Nucleus accumbens (tissue), 56 donors: Measurements from ENCODE around the gene ARHGAP40.

ENCODE experiments used
- DNase-seq, 56 donors: peaks; one replicate each; lab custom pipeline; 2025; lab: John Stamatoyannopoulos, UW

The ARHGAP40 gene

DNA sequence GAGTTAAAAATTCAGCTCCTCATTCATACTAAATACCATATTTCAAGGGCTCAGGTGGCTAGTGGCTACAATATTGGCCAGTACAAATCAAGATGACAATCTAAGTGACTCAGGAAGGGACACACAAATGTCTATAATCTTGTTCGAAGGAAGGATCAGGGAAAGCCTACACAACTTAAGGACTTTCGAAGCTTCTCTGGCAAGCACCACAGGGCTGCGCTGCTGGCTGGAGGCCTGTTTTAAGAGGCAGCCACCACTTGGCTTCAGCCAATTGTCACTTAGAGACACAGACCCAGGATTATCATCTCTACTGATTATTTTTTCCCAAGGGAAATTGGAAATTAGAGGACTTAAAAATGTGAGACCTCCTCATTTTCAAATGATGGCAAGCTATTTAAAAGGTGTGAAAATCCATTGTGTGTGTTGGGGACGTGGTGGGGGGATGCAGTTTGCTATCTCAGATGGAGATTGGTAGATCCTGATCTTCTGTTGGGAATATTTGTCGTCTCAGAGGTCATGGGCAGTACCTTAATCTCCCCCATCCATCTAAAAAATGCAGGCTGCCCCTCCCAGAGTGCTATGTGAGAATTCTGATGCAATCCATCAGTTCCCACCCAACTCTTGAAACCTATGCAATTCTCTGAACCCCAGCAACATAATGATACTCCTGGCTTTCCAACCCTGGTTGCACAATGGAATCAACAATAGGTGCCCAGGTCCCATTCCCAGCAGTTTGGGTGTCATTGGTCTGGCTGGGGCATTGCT lies 11.3 kb downstream of the ARHGAP40 start:
- DNase-seq: no peak

DNA sequence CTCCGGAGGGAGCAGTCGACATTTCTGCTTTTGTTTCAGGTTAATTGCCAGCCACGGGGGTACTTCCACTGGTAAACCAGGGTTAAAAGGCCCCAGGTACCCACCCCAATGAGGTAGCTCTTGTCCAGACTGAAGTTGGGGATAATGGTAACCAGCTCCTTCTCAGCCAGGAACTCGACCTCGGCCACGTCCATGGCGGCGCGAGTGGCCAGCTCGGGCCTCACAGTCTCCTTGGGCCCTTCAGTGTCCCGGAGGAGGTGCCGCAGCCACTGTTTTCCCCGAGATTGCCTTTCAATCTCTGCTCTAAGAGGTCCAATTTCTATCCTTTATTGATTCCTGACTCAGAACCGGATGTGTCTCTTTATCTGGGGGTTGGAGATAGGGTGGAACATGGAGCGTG lies 13.7 kb downstream of the ARHGAP40 start:
- no peak for DNase-seq

GRCh38 chr20:38616457-38616856 lies 14.8 kb downstream of the ARHGAP40 start:
- DNase-seq: no peak

- no peak for DNase-seq
Measured at GRCh38 chr20:38617011-38617829, 15.6 kb downstream of the ARHGAP40 start.

- DNase-seq: no peak
Measured at GRCh38 chr20:38617830-38618196, 16.2 kb downstream of the ARHGAP40 start.

- DNase-seq: no peak
Measured at GRCh38 chr20:38620441-38620840, 18.8 kb downstream of the ARHGAP40 start.

DNA sequence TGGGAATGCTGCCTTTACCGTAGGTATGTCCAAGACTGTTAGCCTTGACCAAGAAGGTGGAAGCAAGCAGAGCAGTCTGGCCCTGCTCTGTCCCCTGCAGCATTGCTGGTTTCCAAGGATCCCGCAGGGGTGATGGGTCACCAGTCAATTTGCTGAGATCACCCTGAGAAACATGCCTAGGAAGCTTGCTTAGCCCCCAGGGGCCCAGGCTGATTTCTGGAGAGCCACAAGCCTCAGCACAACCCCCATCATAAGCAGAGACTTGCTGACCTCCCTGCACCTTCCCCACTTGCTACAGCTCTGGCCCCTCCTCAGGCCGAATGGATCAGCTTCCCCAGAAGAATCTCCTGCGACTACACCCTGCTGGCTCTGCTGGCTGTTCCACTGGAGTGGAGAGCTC lies 21.5 kb downstream of the ARHGAP40 start:
- no peak for DNase-seq

GRCh38 chr20:38624084-38624483 lies 22.5 kb downstream of the ARHGAP40 start:
- DNase-seq: no peak

- DNase-seq: no peak
Measured at GRCh38 chr20:38625896-38626295, 24.3 kb downstream of the ARHGAP40 start.

GRCh38 chr20:38626921-38627659 lies 25.5 kb downstream of the ARHGAP40 start:
- DNase-seq: no peak

- no peak for DNase-seq
Measured at GRCh38 chr20:38628580-38629470, 27.2 kb downstream of the ARHGAP40 start.

GRCh38 chr20:38629979-38630378 lies 28.4 kb downstream of the ARHGAP40 start:
- no peak for DNase-seq

DNA sequence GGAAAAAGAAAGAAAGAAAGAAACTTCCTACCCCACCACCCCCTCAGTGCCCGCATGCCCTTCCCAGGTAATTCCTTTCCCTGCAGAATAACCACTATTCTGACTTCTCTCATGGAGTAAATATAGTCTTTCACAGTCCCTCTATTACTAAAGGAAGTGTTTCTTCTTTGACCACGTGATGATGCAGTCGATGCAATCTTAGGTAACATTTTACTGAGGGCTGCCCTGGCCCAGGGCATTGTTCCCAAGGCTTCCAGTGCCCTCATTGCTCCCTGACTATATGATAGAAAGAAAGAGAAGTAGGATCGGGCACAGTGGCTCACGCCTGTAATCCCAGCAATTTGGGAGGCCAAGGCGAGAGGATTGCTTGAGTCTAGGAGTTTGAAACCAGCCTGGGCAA lies 29.1 kb downstream of the ARHGAP40 start:
- no peak for DNase-seq

DNA sequence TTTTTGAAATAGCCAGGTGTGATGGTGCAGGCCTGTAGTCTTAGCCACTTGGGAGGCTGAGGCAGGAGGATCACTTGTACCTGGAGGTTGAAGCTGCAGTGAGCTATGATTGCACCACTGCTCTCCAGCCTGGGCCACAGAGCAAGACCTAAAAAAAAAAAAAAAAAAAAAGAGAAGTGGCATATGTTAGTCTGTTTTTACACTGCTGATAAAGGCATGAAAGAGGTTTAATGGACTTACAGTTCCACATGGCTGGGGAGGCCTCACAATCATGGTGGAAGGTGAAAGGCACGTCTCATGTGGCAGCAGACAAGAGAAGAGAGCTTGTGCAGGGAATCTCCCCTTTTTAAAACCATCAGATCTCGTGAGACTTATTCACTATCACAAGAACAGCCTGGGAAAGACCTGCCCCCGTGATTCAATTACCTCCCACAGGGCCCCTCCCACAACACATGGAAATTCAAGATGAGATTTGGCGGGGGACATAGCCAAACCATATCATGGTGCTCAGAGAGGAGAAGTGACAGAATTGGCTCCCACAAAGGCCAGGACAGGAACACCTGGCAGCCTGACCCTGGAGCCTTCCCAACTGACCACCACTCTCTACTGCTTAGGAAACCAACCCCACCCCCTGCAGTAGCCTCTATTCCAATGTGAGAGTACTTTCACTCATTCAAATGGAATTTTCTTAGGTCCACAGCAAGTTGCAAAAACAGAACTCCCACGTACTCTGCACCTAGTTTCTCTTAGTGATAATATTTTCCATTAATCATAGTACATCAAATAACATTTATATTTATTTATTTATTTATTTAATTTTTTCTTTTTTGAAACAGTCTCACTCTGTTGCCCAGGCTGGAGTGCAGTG lies 29.8 kb downstream of the ARHGAP40 start:
- no peak for DNase-seq

GRCh38 chr20:38633577-38634093 lies 32.0 kb downstream of the ARHGAP40 start:
- peak in 20 of 56 donors; percentile 1 to 32 (median 7) for DNase-seq

DNA sequence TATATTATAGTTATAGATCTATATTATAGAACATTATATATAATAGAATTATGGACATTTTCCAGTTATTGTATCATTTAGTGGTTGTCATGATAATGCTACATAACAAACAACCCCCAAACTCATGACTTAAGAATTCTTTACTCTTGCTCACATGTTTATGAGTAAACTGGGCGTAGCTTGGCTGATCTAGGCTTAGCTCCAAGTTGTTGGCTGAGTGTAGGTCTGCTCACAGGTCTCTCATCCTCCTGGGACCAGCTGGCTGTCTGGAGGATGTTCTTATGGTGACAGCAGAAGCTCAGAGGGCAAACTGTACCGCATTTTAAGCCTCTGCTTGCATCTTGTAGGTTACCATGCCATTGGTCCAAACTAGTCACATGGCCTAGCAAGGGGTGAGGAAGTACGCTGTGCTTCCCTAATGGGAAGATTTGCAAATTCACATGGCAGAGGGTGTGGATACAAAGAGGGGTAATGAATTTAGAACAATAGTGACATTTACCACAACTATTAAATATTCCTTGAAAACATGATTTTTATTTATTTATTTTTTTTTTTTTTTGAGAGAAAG lies 34.2 kb downstream of the ARHGAP40 start:
- DNase-seq: no peak

GRCh38 chr20:38640521-38640920 lies 38.9 kb downstream of the ARHGAP40 start:
- DNase-seq: no peak

GRCh38 chr20:38642498-38642897 lies 40.9 kb downstream of the ARHGAP40 start:
- DNase-seq: no peak
